Muscle of arm (tissue), 12 donors: Measurements from ENCODE around the gene CAPZB. TPM values are rescaled to one million over a fixed set of nuclear protein-coding genes. Genes with fewer than 3 reads are reported as not detected.

Source experiments
- DNase-seq: peaks from one replicate; pipeline ENCODE4 v3.0.0-alpha.2; 2013
- polyA plus RNA-seq, 12 donors: library from polyadenylated mRNA; unstranded; fragments of 120-200 nt; gene quantifications; one replicate each; pipeline ENCODE4 v1.2.1, GENCODE V29; 2013; ENCODE audit not compliant: insufficient read length in 12 of 12

CAPZB gene
- polyA plus RNA-seq, 12 donors, result 191 to 264 (median 235) TPM; not detected in 1

DNA sequence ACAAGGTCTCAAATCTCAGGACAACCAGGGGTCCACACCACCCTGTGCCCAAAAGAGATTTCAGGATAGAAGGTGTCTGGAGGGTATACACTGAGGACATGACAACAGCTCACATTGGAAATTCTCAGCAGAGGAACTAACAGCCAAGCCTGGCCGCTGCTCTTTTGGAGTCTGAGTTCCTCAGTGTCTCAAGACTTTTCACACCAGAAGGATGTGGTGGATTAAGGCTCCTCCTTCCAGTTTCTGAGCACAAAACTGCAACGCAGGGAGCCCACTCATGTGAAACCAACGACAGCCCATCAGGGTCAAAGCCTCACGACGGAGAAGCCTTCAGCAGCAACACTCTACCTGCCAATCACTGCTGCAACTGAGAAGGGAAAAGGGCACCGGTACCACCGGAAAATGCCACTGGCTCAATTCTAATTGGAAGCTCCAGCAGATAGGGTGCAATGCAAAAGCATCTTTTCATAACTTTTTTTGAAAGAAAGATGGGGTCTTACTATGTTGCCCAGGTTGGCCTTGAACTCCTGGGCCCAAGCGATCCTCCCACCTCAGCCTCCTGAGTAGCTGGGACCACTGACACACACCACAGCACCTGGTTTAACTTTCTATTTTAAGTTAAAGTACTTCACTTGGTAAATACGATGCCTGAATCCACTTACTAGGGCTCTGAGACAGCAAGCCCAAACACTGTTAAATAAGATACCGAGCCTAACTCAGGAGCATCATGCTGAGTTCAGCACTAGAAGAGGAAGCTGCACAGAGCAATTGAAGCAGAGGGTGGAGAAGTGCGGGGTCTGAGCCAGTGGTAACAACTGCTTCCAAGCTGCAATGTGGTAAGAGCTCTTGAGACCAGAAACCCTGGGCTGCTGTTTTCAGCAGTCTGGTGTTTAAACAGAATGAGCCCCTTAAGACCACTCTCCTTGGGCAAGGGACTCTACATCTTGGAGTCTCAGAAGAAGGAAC lies 7.8 kb downstream of the CAPZB start:
- DNase-seq, result no peak

DNA sequence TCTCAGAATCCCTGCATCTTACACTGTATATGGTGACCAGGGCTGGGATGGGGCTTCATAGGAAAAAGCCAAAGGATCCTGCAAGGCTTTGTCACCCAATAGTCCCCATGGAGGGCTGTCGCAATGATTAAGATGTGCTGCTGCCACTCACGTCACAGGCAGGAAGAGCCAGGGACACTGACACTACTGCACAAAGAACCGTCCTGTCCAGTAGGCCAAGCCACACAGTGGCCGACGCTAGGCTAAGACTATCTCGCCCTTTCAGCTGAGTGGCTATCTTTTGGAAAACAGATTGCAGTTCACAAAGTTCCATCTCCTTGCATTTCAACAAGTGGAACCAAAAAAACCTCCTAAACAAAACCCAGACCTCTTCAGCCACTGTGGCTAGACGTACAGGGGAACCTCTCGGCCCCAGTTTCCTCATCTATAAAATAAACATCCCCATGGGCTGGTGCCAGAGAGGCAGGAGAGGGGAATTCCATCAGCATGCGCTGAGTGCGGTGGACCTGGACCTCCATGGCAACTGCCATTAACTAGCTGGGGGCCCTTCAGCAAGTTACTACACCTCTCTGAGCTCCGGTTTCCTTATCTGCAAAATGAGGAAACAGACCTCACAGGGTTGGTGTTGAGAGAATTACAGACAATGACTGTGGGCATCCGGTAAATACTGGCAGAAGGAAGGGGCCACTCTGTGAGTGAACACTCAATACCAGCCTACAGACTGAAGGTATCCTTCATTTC lies 8.7 kb downstream of the CAPZB start:
- DNase-seq, result no peak

GRCh38 chr1:19475296-19475695 lies 10.0 kb downstream of the CAPZB start:
- DNase-seq, result no peak

DNA sequence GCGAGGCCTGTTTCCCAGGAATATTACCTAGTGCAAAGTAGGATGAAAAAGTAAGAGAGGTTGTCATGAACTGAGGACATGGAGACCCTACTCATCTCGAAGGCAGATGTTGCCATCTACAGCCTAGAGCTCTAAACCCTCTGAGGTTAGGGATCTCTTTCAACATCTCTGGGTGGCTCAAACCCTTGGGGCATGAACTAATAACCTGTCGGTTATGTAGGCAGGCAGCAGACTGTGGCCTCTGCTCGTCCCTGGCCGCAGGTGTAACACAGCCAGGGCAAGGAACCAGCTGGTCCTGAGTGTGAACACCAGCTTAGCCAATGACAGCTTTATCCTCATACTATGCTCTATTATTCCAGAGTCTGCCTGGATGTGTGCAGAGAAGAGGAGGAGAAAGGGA lies 13.2 kb downstream of the CAPZB start:
- no peak for DNase-seq

DNA sequence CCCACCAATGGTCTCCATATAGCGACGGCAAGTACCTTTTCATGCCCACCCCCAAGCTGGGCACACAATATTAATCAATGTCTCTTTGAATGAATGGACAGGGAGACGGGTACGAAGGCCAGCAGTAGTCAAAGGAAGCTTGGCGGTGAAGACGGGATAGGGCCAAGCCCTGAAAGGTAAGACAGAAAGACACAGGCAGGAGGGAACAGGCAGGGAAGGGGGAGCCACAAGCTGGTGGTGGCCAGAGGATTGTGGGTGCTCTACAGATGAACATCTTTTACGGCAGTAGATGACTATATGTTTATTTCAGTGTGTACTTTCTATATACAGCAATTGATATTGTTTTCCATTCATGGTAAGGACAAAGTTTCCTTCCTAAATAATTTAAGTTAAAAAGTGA lies 16.3 kb downstream of the CAPZB start:
- no peak for DNase-seq

- no peak for DNase-seq
Measured at GRCh38 chr1:19468397-19468956, 16.9 kb downstream of the CAPZB start.

DNA sequence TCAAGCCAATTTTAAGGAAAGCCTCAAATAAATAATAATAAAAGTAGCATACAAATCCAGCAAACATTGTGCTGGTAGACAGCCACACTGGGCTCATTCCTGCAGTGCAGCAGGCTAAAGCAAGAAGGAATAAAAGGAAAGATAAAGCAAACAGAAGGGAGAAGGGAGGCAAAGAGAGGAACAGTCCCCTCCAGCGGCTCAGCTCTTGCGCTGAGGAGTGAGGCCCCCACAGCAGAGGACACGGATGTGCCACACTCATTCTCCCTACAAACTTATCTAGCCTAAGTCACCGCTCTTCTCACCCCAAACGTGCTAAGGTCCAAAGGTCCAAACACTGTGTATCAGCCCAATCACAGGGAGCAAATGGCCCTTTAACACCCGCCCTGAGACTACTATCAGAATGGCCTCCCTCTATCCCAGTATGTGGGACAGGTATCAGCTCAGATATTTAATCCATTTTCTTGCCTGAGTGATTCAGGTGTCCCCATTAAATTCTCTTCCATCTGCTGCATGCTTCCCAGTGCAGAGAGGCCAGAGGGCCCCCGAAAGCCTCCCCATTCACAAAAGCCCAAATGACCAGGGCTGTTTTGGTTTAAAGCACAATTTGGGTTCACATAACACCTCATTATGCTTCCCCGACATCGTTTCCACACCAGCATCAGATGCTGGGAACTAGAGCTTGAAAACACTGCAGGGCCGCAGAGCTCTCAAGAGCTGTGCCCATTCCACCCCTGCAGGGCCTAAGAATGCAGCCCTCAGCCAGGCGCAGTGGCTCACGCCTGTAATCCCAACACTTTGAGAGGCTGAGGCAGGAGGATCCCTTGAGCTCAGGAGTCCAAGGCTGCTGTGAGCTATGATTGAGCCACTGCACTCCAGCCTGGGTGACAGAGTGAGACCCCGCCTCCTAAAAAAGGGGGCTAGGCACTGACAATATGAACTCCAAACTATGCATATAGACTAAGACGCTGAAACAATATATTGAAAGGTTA lies 17.8 kb downstream of the CAPZB start:
- no peak for DNase-seq

GRCh38 chr1:19466112-19466561 lies 19.2 kb downstream of the CAPZB start:
- no peak for DNase-seq

DNA sequence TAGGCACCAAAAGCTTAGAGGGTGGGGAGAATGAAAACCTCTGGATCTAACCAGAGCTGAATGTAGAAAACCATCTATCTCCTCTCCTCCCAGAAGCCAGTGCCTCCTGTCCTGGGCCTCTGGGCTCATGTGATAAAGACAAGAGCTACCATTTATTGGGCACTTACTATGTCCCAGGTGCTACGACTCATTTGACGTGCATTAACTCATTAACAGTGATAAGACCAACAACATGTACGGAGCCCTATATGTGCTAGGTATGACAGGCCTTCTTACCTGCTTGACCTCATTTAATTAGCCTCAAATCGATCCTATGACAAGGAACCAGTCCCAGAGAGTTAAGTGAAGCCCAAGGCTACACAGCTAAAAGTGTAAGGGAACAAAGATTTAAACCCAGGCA lies 19.7 kb downstream of the CAPZB start:
- DNase-seq, result no peak

GRCh38 chr1:19465123-19465522 lies 20.2 kb downstream of the CAPZB start:
- DNase-seq, result no peak

DNA sequence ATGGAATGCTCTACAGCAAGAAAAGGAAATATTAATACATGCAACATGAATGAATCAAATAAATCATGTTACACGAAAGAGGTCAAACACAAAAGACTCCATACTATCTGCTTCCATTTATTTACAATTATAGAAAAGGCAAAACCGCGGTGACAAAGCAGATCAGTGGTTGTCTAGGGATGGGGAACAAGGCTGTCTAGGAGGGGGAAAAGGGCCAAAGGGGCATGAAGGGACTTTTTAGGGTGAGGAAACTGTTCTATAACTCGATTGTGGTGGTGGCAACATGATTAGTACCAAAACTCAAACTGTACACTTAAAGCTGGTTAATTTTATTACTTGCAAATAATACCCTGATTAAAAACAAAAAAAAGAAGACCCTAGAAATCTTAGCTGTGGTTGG lies 20.6 kb downstream of the CAPZB start:
- DNase-seq, result no peak

GRCh38 chr1:19463504-19463803 lies 21.9 kb downstream of the CAPZB start:
- DNase-seq, result no peak

DNA sequence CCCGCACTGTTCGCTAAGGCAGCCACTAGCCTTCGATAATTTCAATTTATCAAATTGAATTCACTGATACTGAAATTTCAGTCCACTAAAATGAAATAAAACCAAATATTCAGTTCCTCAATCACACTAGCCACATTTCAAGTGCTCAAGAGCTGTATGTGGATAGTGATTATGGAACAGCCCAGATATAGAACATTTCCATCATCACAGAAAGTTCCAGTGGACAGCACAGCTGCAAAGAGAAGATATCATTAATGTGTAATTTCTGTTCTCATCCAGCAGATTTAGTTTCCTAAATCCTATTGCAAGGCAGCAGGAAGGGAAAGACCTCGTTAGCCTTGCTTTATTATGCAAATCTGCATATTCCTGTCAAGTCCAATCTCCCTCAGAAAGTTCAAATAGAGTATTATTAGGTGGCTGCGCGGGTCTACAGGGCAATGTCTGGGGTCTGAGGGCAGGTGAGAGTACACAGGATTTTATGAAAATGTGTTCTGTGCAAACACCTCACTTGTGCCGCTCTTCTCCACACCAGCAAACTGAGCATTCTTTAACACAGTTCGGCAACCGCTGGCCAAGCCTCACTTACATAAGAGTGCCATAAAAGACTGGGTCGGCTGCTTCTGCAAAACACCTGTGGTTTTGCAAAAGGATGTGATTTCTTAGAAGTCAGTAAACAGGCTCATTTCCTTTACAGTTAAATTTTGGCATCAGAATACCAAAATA lies 22.4 kb downstream of the CAPZB start:
- no peak for DNase-seq

GRCh38 chr1:19461220-19461554 lies 24.2 kb downstream of the CAPZB start:
- DNase-seq, result no peak

DNA sequence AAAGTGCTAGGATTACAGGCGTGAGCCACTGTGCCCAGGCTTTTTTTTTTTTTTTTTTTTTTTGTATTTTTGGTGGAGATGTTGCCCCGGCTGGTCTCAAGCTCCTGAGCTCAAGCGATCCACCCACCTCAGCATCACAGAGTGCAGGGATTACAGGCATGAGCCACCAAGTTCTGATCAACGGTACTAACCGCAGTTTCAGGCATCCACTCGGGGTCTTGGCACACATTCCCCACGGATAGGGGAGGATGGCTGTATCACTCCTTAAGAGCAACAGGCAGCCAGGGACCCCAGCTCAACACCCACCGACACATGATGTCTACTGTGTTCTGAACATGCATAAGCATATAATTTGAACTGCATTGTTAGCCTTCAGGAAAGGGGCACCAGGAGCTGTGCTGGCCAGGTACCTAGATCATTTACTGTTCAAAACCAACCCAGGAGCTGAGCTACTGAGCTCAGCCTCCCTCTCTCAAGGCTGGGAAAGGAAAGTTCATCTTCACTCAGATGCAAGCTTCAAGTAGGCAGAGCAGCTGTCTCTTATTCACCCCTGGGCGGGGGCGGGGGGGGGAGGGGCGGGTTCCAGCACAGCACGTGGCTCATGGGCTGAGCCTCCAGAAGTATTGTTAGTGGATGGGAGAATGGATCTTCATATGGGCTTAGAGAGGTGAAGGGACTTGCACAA lies 24.7 kb downstream of the CAPZB start:
- DNase-seq, result no peak

GRCh38 chr1:19458815-19459417 lies 26.4 kb downstream of the CAPZB start:
- no peak for DNase-seq

DNA sequence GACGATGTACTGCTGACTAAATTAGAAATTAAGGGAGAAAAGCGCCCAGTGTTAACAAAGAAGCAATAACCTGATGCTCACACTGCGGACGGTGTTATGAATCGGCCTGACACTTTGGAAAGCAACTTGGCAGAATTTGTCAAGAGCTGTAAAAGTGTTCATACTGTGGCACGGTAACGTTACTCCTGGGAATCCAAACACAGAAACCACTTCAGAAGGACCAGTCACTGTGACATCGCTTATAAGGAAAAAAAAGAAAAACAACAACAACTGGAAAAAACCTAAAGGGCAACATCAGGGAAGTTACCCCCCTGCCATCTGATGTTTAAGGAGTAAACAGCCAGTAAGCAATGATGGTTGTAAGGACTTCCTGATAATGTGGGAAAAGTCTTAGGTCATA lies 27.7 kb downstream of the CAPZB start:
- no peak for DNase-seq

DNA sequence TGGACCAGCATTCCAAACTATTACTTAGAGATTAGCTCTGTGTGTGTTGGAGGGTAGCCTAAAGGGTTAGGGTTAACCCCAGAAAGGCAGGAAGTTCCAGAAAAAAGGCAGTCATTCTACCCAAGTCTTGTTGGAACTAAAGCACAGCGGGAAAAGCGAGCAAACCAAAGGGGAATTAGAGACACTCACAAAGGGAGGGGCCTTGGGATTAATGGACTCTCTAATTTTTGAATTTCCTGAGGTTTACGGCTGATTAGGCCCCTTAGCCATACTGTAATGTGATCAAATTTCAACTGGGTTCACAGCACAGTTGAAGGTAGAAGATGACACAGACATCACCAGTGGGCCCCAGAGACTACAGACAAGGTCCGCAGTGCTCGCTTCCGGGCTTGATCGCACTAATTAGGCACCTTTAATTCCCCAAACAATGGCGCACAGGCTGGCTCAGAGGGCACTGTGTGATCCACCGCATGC lies 28.3 kb downstream of the CAPZB start:
- no peak for DNase-seq

GRCh38 chr1:19455353-19455752 lies 30.0 kb downstream of the CAPZB start:
- DNase-seq, result no peak
